HEK293T (cell line): Measurements from ENCODE around the gene ALKBH3.

Experiments
- CTCF ChIA-PET: fragments of 350-600 bp; formaldehyde crosslinking; extraction: SDS; loops from one replicate; lab custom pipeline; 2021; ENCODE audit warnings: antibody characterized with exemption, inconsistent platforms; lab: Yijun Ruan, JAX
- POLR2A ChIA-PET: fragments of 350-600 bp; formaldehyde crosslinking; extraction: SDS; loops from one replicate; lab custom pipeline; 2020; ENCODE audit warnings: antibody characterized with exemption, inconsistent platforms; lab: Yijun Ruan, JAX
- DNase-seq: peaks from one replicate; pipeline ENCODE4 v3.0.0; 2012; ENCODE audit warnings: mixed read lengths; ENCODE audit errors: extremely low spot score
- ARNT ChIP-seq: fragments of 450-650 bp; IDR thresholded peaks from 2 replicates; pipeline ENCODE4 v1.6.1; 2017; ENCODE audit warnings: mild to moderate bottlenecking
- BHLHE40 ChIP-seq: fragments of 450-650 bp; IDR thresholded peaks from 2 replicates; pipeline ENCODE4 v1.6.1; 2016; ENCODE audit warnings: mild to moderate bottlenecking, moderate library complexity, borderline replicate concordance
- CTBP1 ChIP-seq: fragments of 450-650 bp; IDR thresholded peaks from 2 replicates; pipeline ENCODE4 v1.6.1; 2016; ENCODE audit warnings: borderline replicate concordance
- ELF4 ChIP-seq: fragments of 450-650 bp; IDR thresholded peaks from 2 replicates; pipeline ENCODE4 v1.6.1; 2017; ENCODE audit warnings: antibody characterized with exemption
- FOXA1 ChIP-seq: fragments of 450-650 bp; IDR thresholded peaks from 2 replicates; pipeline ENCODE4 v1.6.1; 2016; ENCODE audit warnings: mild to moderate bottlenecking
- FOXK2 ChIP-seq: fragments of 450-650 bp; IDR thresholded peaks from 2 replicates; pipeline ENCODE4 v1.6.1; 2016; ENCODE audit warnings: mild to moderate bottlenecking
- FOXM1 ChIP-seq: fragments of 450-650 bp; IDR thresholded peaks from 2 replicates; pipeline ENCODE4 v1.6.1; 2017; ENCODE audit warnings: mild to moderate bottlenecking, borderline replicate concordance
- HDGF ChIP-seq: fragments of 450-650 bp; IDR thresholded peaks from 2 replicates; pipeline ENCODE4 v1.6.1; 2017; ENCODE audit warnings: antibody characterized with exemption, borderline replicate concordance
- L3MBTL2 ChIP-seq: fragments of 450-650 bp; conservative IDR thresholded peaks from 2 replicates; pipeline ENCODE4 v1.6.1; 2016; ENCODE audit warnings: mild to moderate bottlenecking
- LEF1 ChIP-seq: fragments of 450-650 bp; IDR thresholded peaks from 2 replicates; pipeline ENCODE4 v1.6.1; 2017; ENCODE audit warnings: mild to moderate bottlenecking, borderline replicate concordance
- NFRKB ChIP-seq: fragments of 450-650 bp; IDR thresholded peaks from 2 replicates; pipeline ENCODE4 v1.6.1; 2016; ENCODE audit warnings: mild to moderate bottlenecking, moderate library complexity
- SP1 ChIP-seq: fragments of 450-650 bp; IDR thresholded peaks from 2 replicates; pipeline ENCODE4 v1.6.1; 2017
- SUZ12 ChIP-seq: fragments of 450-650 bp; IDR thresholded peaks from 2 replicates; pipeline ENCODE4 v1.6.1; 2016; ENCODE audit warnings: mild to moderate bottlenecking
- TARDBP ChIP-seq: fragments of 450-650 bp; IDR thresholded peaks from 2 replicates; pipeline ENCODE4 v1.6.1; 2016
- ZNF384 ChIP-seq: fragments of 450-650 bp; IDR thresholded peaks from 2 replicates; pipeline ENCODE4 v1.6.1; 2016
- TF ChIP-seq, protein P1 (sequence below): fragments of 450-650 bp; IDR thresholded peaks from 2 replicates; pipeline ENCODE4 v1.6.1; 2016

Gene ALKBH3

DNA sequence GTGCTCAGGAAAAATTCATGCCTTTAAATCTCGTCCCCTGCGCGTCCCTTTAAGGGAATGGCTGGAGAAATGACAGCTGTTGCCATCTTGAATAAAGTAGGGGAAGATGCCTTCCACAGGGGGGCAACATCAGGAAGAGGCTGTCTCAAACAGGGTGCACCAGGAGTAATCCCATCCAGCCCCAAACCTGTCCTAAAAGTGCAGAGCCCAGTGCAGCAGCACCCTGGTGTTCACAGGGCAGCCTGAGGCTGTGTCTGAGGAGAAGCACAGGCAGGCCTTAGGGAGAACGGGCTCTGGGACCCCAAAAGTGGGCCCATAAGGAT, 51.0 kb downstream of the ALKBH3 start:
- ChIA-PET POLR2A (interaction anchor here (0.8 kb wide), 1 partner anchor 10 kb away, joined by 3 read pairs; no protein-coding TSS in a partner anchor), CTCF (no interaction called here)
- no peak for TF ChIP-seq HDGF
- TF ChIP-seq FOXA1: no peak
- TF ChIP-seq TARDBP: no peak
- TF ChIP-seq ARNT: no peak
- no peak for TF ChIP-seq LEF1
- no peak for TF ChIP-seq SUZ12
- no peak for TF ChIP-seq SP1
- TF ChIP-seq ZNF384: no peak
- no peak for TF ChIP-seq FOXM1
- TF ChIP-seq, protein P1, sequence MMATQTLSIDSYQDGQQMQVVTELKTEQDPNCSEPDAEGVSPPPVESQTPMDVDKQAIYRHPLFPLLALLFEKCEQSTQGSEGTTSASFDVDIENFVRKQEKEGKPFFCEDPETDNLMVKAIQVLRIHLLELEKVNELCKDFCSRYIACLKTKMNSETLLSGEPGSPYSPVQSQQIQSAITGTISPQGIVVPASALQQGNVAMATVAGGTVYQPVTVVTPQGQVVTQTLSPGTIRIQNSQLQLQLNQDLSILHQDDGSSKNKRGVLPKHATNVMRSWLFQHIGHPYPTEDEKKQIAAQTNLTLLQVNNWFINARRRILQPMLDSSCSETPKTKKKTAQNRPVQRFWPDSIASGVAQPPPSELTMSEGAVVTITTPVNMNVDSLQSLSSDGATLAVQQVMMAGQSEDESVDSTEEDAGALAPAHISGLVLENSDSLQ: no peak
- TF ChIP-seq L3MBTL2: no peak
- TF ChIP-seq CTBP1: no peak
- TF ChIP-seq NFRKB: no peak
- no peak for TF ChIP-seq FOXK2
- no peak for TF ChIP-seq BHLHE40
- DNase-seq: no peak

DNA sequence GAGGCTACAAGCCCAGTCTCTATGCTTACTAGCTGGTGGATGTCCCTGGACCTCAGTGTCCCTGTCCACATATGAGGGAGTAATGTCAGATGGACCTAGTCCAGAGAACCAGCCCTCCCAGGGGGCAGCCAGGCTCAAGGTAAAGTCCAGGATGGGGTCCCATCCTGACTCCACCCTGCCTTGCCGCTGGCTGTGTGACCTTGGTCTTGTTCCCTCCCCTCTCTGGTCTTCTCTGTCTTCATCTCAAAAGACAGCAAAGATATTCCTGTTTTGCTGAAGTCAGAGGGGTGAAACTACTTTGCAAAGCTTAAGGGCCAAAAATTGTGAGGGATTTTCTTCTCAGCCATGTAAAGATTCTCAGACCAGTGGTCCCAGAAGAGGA, 52.6 kb downstream of the ALKBH3 start:
- TF ChIP-seq FOXM1 (no peak), HDGF (no peak), LEF1 (no peak), ARNT (no peak), ZNF384 (no peak), TARDBP (no peak), L3MBTL2 (no peak), SP1 (no peak)
- ChIA-PET POLR2A (interaction anchor here (0.7 to 2.0 kb wide), 4 partner anchors 8 to 11 kb away, joined by 3 to 10 read pairs (median 4); partner anchors contain the start of gene C11orf96), CTCF (no interaction called here)
- DNase-seq: no peak

DNA sequence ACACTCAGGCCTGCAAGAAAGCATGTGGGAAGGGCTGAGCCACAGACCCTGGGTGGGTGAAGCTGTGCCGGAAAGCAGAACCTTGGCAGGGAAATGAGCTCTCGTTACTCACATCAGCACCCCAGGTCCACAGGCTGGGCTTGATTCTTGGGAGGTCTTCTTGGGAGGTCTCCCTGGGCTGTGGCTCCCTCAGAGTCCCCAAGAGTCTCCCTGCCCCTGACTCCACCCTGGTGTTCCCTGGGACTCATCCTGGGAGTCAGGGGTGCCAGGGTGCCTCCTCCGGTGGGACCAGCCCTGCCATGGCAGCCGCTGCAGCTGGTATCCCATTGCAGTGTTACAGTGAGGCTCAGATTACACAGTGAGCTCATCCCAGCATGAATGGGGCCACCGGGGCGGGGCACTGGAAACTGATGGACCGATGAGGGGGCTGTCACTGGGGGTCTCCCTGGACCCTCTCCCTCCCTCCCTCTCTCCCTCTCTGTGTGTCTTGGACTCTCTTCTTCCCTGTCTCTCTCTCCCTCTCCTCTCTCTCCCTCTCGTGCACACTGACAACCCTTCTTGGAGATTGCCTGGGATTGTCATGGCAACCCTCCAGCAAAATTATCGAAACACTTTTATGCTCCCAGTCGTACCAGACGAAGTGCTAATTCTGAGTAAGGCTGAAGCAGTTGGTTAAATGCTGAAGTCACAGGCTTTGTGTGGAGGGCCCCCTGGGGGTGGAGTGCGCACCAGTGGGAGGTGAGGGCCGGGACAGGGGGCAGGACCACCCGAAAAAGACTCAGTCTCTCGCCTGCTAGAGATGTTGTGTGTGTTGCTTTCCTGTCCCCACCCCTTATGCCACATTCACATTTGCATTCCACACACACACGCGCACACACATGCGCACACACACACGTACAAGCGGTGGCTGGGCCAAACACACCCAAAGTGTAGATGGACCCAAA, 53.2 kb downstream of the ALKBH3 start:
- POLR2A ChIA-PET: interaction anchor here (0.7 to 2.0 kb wide), 4 partner anchors 8 to 10 kb away, joined by 3 to 10 read pairs (median 4); partner anchors contain the start of gene C11orf96
- no peak for DNase-seq
- CTCF ChIA-PET: no interaction called here
- TF ChIP-seq ELF4: no peak
- TF ChIP-seq FOXK2: no peak
- TF ChIP-seq HDGF: no peak
- TF ChIP-seq BHLHE40: no peak
- TF ChIP-seq CTBP1: no peak

DNA sequence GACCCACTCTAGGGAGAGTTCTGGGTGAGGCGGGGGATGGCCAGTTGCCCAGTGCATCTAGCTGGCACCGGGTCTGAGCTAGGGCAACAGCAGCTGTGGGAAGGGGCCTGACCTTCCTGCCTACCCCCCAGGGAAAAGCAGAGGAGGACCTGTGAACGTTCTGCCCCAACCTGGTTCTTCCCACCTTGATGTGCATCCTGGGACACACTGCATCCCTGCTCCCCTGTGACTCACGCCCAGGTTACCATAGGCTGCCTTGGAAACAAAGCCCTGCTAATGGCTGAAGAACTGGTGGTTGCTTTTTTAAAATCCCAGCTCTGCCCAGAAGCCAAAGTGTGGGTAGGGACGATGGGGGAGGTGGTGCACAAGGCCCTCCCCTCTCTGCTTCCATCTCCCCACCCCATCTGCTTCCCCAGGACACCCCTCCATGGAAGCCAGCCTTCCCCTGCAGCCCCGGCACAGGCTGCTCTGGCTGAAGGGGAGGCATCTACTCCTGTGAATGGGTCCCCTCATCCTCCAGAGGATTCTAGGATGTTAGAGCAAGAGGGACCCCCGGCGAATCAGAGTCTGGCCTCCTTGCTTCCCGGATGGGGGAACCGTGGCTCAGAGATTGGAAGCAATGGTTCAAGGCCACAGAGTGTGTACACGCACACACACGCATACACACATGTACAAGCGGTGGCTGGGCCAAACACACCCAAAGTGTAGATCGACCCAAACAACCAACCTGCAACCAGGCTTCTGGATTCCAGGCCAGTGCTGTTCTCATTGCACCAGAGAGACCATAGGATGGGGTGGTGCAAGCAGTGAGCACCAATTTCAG, 54.2 kb downstream of the ALKBH3 start:
- ChIA-PET POLR2A (no interaction called here), CTCF (no interaction called here)
- no peak for DNase-seq
- TF ChIP-seq FOXM1 (no peak), FOXK2 (no peak), HDGF (no peak), TARDBP (no peak), L3MBTL2 (no peak), ELF4 (no peak), NFRKB (no peak)
- TF ChIP-seq, protein P1: no peak

DNA sequence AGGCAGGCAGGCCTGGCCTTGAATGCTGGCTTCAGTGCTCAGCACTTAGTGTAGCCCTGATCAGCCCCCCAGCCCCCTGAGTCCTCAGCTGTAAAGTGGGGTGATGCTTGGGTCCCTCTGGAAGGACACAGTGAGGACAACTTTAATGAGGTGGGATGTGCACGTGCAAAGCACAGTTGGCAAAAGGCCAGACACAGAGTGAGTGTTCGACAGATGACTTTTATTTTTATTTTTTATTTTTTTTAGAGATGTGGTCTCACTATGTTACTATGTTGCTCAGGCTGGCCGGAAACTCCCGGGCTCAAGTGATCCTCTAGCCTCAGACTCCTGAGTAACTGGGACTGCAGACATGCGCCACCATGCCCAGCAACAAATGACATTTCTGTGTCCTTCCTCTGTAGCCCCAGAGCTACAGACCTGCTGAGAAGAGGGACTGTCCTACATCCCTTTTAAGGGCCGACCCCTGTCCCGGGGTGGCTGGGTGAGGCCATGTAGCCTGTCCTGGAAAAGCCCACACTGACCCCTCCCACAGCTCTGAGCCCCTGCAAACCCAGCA, 54.9 kb downstream of the ALKBH3 start:
- DNase-seq: no peak
- TF ChIP-seq, protein P1: no peak
- ChIA-PET POLR2A (no interaction called here), CTCF (no interaction called here)

DNA sequence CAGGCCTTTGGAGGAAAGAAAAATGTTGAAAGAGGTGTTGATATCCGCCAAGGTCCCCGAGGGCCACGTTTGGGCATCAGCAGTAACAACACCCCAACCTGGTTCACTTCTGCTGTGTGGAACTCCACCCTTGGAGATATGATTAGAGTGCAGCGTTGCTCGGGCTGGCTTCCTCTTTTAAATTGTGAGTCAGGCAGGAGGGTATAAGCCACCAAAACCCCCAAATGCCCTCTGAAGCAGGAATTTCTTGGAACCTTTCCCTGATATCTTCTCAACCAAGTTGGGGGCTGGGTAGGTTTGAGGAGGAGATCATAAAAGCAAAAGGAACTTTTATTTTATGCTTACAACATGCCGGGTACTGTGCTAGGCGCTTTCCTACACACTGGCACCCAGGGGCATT, 55.4 kb downstream of the ALKBH3 start:
- no peak for TF ChIP-seq LEF1
- TF ChIP-seq CTBP1: no peak
- CTCF ChIA-PET: no interaction called here

More for the DNA sequence above, 55.4 kb downstream of the ALKBH3 start:
- POLR2A ChIA-PET: no interaction called here
- no peak for DNase-seq
